ENCODE measurements around the gene RNF19B. TPM values are rescaled to one million over a fixed set of nuclear protein-coding genes. Genes with fewer than 3 reads are reported as not detected.

The RNF19B gene
- total and polyA plus RNA-seq, 2 donors from 2014 or later, result 17.3 to 30.8 TPM

GRCh38 chr1:32915766-32916706 is 48.6 kb downstream of the RNF19B start:
- Histone ChIP-seq H3K4me3 (ENCODE audit: low read length in 3 of 3) (no peak overlapping the region), H3K9me3 (ENCODE audit: control insufficient read depth in 2 of 3, insufficient read depth in 1 of 3, low read length in 3 of 3) (peaks cover 0 to 3% (median 0%) of the 10 kb centered on the region in 3 donors), H3K4me1 (ENCODE audit: control insufficient read depth in 2 of 3, insufficient read depth in 2 of 3, low read depth in 1 of 3, low read length in 3 of 3) (no peaks in the 10 kb centered on the region), H3K9ac (ENCODE audit: low read length in 3 of 3) (no peak overlapping the region), H3K27ac (ENCODE audit: low read depth in 2 of 2, low read length in 2 of 2) (no peak overlapping the region), H3K36me3 (ENCODE audit: control insufficient read depth in 2 of 3, insufficient read depth in 3 of 3, low read length in 3 of 3) (no peaks in the 10 kb centered on the region), H3K27me3 (ENCODE audit: control insufficient read depth, insufficient read depth, low read length) (no peaks in the 10 kb centered on the region)
- TF ChIP-seq CTCF (IDR thresholded peaks at IDR 0.05; ENCODE audit: borderline replicate concordance, extremely low read depth, insufficient read depth), result no peak
- DNase-seq (no peak), FAIRE-seq (no peak)
- intact Hi-C loops (cut with DNase I), result no loop called here

GRCh38 chr1:32910319-32910718 is 54.3 kb downstream of the RNF19B start:
- FAIRE-seq, result no peak
- intact Hi-C loops (cut with DNase I), result no loop called here
- TF ChIP-seq CTCF (IDR thresholded peaks at IDR 0.05; ENCODE audit: borderline replicate concordance, extremely low read depth, insufficient read depth), result no peak
- Histone ChIP-seq H3K9ac (ENCODE audit: low read length in 3 of 3) (no peak overlapping the region), H3K4me1 (ENCODE audit: control insufficient read depth in 2 of 3, insufficient read depth in 2 of 3, low read depth in 1 of 3, low read length in 3 of 3) (no peaks in the 10 kb centered on the region), H3K36me3 (ENCODE audit: control insufficient read depth in 2 of 3, insufficient read depth in 3 of 3, low read length in 3 of 3) (no peaks in the 10 kb centered on the region), H3K27me3 (ENCODE audit: control insufficient read depth, insufficient read depth, low read length) (no peaks in the 10 kb centered on the region), H3K4me3 (ENCODE audit: low read length in 3 of 3) (no peak overlapping the region), H3K9me3 (ENCODE audit: control insufficient read depth in 2 of 3, insufficient read depth in 1 of 3, low read length in 3 of 3) (peaks cover 0 to 3% (median 0%) of the 10 kb centered on the region in 3 donors), H3K27ac (ENCODE audit: low read depth in 2 of 2, low read length in 2 of 2) (no peak overlapping the region)
- DNase-seq, result no peak

- DNase-seq, result peak in 3 of 5 donors; percentile 44 to 84 (median 76)
- Histone ChIP-seq H3K4me3 (ENCODE audit: low read length in 3 of 3) (no peak overlapping the region), H3K36me3 (ENCODE audit: control insufficient read depth in 2 of 3, insufficient read depth in 3 of 3, low read length in 3 of 3) (no peaks in the 10 kb centered on the region), H3K27ac (ENCODE audit: low read depth in 2 of 2, low read length in 2 of 2) (no peak overlapping the region), H3K9ac (ENCODE audit: low read length in 3 of 3) (no peak overlapping the region), H3K27me3 (ENCODE audit: control insufficient read depth, insufficient read depth, low read length) (no peaks in the 10 kb centered on the region), H3K9me3 (ENCODE audit: control insufficient read depth in 2 of 3, insufficient read depth in 1 of 3, low read length in 3 of 3) (no peaks in the 10 kb centered on the region), H3K4me1 (ENCODE audit: control insufficient read depth in 2 of 3, insufficient read depth in 2 of 3, low read depth in 1 of 3, low read length in 3 of 3) (no peaks in the 10 kb centered on the region)
- intact Hi-C loops (cut with DNase I), result no loop called here
- TF ChIP-seq CTCF (IDR thresholded peaks at IDR 0.05; ENCODE audit: borderline replicate concordance, extremely low read depth, insufficient read depth), result no peak
- FAIRE-seq, result no peak
Observed at GRCh38 chr1:32907435-32907834, 57.2 kb downstream of the RNF19B start.
